Measurements from ENCODE around the gene PPP1R12B. TPM values are rescaled to one million over a fixed set of nuclear protein-coding genes. Genes with fewer than 3 reads are reported as not detected.
"Not testable (repeated sequence)": the region's sequence is repeated elsewhere in the genome, so short reads cannot be mapped to it uniquely, and the experiment has no call there.

The PPP1R12B gene
- total and polyA plus RNA-seq, 2 experiments from 2014 or later = 8.1 to 15.0 TPM

DNA sequence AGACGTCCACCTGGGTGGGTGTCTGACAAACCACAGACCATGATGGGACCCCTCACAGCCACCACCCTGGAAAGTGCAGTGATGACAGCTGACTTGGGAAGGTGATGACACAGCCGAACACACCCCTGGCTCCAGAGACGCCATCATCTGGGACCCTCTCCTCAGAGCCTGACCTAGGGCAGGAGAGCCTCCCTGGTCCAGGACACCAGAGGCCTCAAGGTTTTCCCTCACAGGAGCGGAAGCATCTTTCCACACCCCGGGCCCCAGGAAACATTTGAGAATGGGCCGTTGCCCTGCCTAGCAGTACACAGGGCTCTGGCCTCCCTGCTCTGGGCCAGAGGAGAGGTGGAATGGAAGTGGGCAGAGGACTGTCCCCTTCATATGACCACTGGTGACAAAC lies 282.0 kb downstream of the PPP1R12B start:
- no peaks in the 10 kb centered on the region for H3K27me3 ChIP-seq
- no peaks in the 10 kb centered on the region for H3K36me3 ChIP-seq (replicated peaks; ENCODE audit: insufficient read depth, low read depth)
- no peaks in the 10 kb centered on the region for H4K20me1 ChIP-seq (ENCODE audit: insufficient read depth, poor library complexity, severe bottlenecking)
- H3K4me1 ChIP-seq (ENCODE audit: insufficient read depth) = no peaks in the 10 kb centered on the region
- no peaks in the 10 kb centered on the region for H3K9me2 ChIP-seq (replicated peaks; ENCODE audit: insufficient read depth)
- 79% methylated on average over 6 of the region's 6 CpGs for WGBS (ENCODE audit: low lambda C conversion rate, missing lambda C conversion rate)
- no peak overlapping the region for H2AFZ ChIP-seq
- no peak for DNase-seq (ENCODE audit: low spot score)
- H3K79me2 ChIP-seq = no peaks in the 10 kb centered on the region
- no peaks in the 10 kb centered on the region for H3K9me3 ChIP-seq (ENCODE audit: low read depth)
- no peak for TF ChIP-seq EZH2phosphoT487 (IDR thresholded peaks at IDR 0.05; ENCODE audit: low read depth, severe bottlenecking, unreplicated experiment)
- TF ChIP-seq CTCF (IDR thresholded peaks at IDR 0.05; ENCODE audit: poor library complexity) = no peak
- TF ChIP-seq EZH2 (IDR thresholded peaks at IDR 0.05; ENCODE audit: borderline replicate concordance) = no peak
- H3K4me2 ChIP-seq = no peak overlapping the region
- no peak overlapping the region for H3K4me3 ChIP-seq
- H3K27ac ChIP-seq = no peak overlapping the region

DNA sequence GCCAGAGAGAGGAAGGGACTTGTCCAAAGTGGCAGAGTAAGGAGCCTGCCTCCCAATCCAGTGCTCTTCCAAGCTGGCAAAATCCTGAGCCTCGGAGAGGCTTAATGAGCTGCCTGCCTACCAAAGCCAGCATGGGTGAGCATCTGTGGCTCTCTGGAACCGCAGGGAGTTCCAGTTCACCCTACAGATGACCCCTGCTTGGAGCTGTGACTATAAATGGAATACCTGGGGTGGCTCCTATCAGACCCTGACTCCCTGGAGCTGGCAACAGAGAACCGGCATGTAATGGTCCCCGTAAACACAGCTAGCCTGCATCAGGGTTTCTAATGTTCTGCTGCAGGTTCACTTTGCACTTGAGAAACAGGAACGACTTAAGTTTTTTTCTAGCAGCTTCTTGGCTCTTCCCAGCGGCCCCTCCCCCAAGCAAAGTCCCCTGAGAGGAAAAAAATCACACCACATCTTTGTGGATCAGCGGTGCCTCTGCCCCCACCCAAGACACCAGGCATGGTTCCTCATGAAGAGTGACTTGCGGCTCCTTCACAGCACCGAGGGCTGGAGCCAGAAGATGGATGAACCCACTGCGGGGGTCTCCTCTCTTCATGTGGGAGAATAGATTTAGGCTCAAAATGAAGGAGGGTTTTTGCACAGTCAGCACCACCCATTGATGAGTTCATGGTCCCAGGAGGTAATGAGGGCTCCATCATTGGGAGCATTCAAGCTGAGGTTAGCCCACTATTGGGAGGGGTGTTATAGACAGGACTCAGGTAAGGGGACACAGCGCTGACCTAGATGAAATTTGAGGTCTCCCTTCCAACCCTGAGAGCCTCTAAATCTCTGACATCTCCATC lies 282.8 kb downstream of the PPP1R12B start:
- WGBS (ENCODE audit: low lambda C conversion rate, missing lambda C conversion rate) = 74% methylated on average over 11 of the region's 11 CpGs
- no peak for DNase-seq (ENCODE audit: low spot score)
- no peak for TF ChIP-seq EZH2 (IDR thresholded peaks at IDR 0.05; ENCODE audit: borderline replicate concordance)
- no peak for TF ChIP-seq CTCF (IDR thresholded peaks at IDR 0.05; ENCODE audit: poor library complexity)
- TF ChIP-seq EZH2phosphoT487 (IDR thresholded peaks at IDR 0.05; ENCODE audit: low read depth, severe bottlenecking, unreplicated experiment) = no peak
- H3K36me3 ChIP-seq (replicated peaks; ENCODE audit: insufficient read depth, low read depth) = no peaks in the 10 kb centered on the region
- no peak overlapping the region for H3K4me2 ChIP-seq
- no peaks in the 10 kb centered on the region for H3K4me1 ChIP-seq (ENCODE audit: insufficient read depth)
- H2AFZ ChIP-seq = no peak overlapping the region
- H3K9me3 ChIP-seq (ENCODE audit: low read depth) = no peaks in the 10 kb centered on the region
- no peaks in the 10 kb centered on the region for H3K79me2 ChIP-seq
- H3K4me3 ChIP-seq = no peak overlapping the region
- H3K9me2 ChIP-seq (replicated peaks; ENCODE audit: insufficient read depth) = no peaks in the 10 kb centered on the region
- no peak overlapping the region for H3K27ac ChIP-seq
- no peaks in the 10 kb centered on the region for H3K27me3 ChIP-seq
- H4K20me1 ChIP-seq (ENCODE audit: insufficient read depth, poor library complexity, severe bottlenecking) = no peaks in the 10 kb centered on the region

GRCh38 chr1:202632241-202632640 lies 283.7 kb downstream of the PPP1R12B start:
- Histone ChIP-seq H3K27ac (no peak overlapping the region), H3K4me3 (no peak overlapping the region), H3K79me2 (no peaks in the 10 kb centered on the region), H3K9me3 (ENCODE audit: low read depth) (no peaks in the 10 kb centered on the region), H2AFZ (no peak overlapping the region), H3K36me3 (replicated peaks; ENCODE audit: insufficient read depth, low read depth) (no peaks in the 10 kb centered on the region), H3K9me2 (replicated peaks; ENCODE audit: insufficient read depth) (no peaks in the 10 kb centered on the region), H3K4me1 (ENCODE audit: insufficient read depth) (peaks cover 3% of the 10 kb centered on the region), H3K4me2 (no peak overlapping the region), H3K27me3 (no peaks in the 10 kb centered on the region), H4K20me1 (ENCODE audit: insufficient read depth, poor library complexity, severe bottlenecking) (no peaks in the 10 kb centered on the region)
- DNase-seq (ENCODE audit: low spot score) = no peak
- TF ChIP-seq CTCF (IDR thresholded peaks at IDR 0.05; ENCODE audit: poor library complexity) = no peak
- TF ChIP-seq EZH2phosphoT487 (IDR thresholded peaks at IDR 0.05; ENCODE audit: low read depth, severe bottlenecking, unreplicated experiment) = no peak
- TF ChIP-seq EZH2 (IDR thresholded peaks at IDR 0.05; ENCODE audit: borderline replicate concordance) = no peak
- WGBS (ENCODE audit: low lambda C conversion rate, missing lambda C conversion rate) = 93% methylated on average over 10 of the region's 10 CpGs

GRCh38 chr1:202636171-202636570 lies 287.7 kb downstream of the PPP1R12B start:
- not testable (repeated sequence) for H3K79me2 ChIP-seq; H3K27ac ChIP-seq; H3K4me2 ChIP-seq; H3K9me2 ChIP-seq (replicated peaks; ENCODE audit: insufficient read depth); H3K27me3 ChIP-seq; H2AFZ ChIP-seq; H3K4me3 ChIP-seq; H3K36me3 ChIP-seq (replicated peaks; ENCODE audit: insufficient read depth, low read depth); DNase-seq (ENCODE audit: low spot score); H3K9me3 ChIP-seq (ENCODE audit: low read depth); H4K20me1 ChIP-seq (ENCODE audit: insufficient read depth, poor library complexity, severe bottlenecking)
- WGBS (ENCODE audit: low lambda C conversion rate, missing lambda C conversion rate) = 59% methylated on average over 3 of the region's 3 CpGs
- H3K4me1 ChIP-seq (ENCODE audit: insufficient read depth) = peaks cover 32% of the 10 kb centered on the region

- not testable (repeated sequence) for H3K9me2 ChIP-seq (replicated peaks; ENCODE audit: insufficient read depth); H3K4me2 ChIP-seq
These were observed 289.0 kb downstream of the PPP1R12B start for GRCh38 chr1:202637321-202638018.

More at GRCh38 chr1:202637321-202638018, 289.0 kb downstream of the PPP1R12B start:
- WGBS (ENCODE audit: low lambda C conversion rate, missing lambda C conversion rate) = 73% methylated on average over 16 of the region's 16 CpGs
- H3K36me3 ChIP-seq (replicated peaks; ENCODE audit: insufficient read depth, low read depth); DNase-seq (ENCODE audit: low spot score); H4K20me1 ChIP-seq (ENCODE audit: insufficient read depth, poor library complexity, severe bottlenecking); H3K4me3 ChIP-seq; H2AFZ ChIP-seq; H3K79me2 ChIP-seq; H3K9me3 ChIP-seq (ENCODE audit: low read depth): not testable (repeated sequence)
- Histone ChIP-seq H3K27me3 (peaks cover 13% of the 10 kb centered on the region), H3K4me1 (ENCODE audit: insufficient read depth) (peaks cover 35% of the 10 kb centered on the region), H3K27ac (peak overlapping the region; percentile 30)
